Subcutaneous abdominal adipose tissue (tissue), 5 donors: ENCODE measurements around the gene PARD3B.

Experiments used
- H3K27ac ChIP-seq: one replicate; pipeline ENCODE4 v1.7.0; 2013; ENCODE audit warnings: low read depth, mild to moderate bottlenecking, inconsistent platforms, low read length, moderate library complexity
- H3K27me3 ChIP-seq, 5 donors: one replicate each; pipeline ENCODE4 v1.7.0; 2013; ENCODE audit warnings: low read length in 5 of 5, inconsistent platforms in 1 of 5; ENCODE audit not compliant: control insufficient read depth in 5 of 5, insufficient read depth in 4 of 5
- H3K36me3 ChIP-seq, 5 donors: one replicate each; pipeline ENCODE4 v1.7.0; 2013; ENCODE audit warnings: low read length in 5 of 5; ENCODE audit not compliant: control insufficient read depth in 5 of 5, insufficient read depth in 5 of 5
- H3K4me1 ChIP-seq, 5 donors: one replicate each; pipeline ENCODE4 v1.7.0; 2013; ENCODE audit warnings: low read length in 5 of 5, mild to moderate bottlenecking in 3 of 5, moderate library complexity in 1 of 5; ENCODE audit not compliant: control insufficient read depth in 5 of 5, insufficient read depth in 5 of 5
- H3K4me3 ChIP-seq, 5 donors: one replicate each; pipeline ENCODE4 v1.7.0; 2013; ENCODE audit warnings: low read length in 5 of 5, low read depth in 1 of 5
- H3K9ac ChIP-seq, 5 donors: one replicate each; pipeline ENCODE4 v1.7.0; 2013; ENCODE audit warnings: low read length in 5 of 5, mild to moderate bottlenecking in 4 of 5, moderate library complexity in 3 of 5
- H3K9me3 ChIP-seq, 5 donors: one replicate each; pipeline ENCODE4 v1.7.0; 2013; ENCODE audit warnings: low read length in 5 of 5; ENCODE audit not compliant: control insufficient read depth in 5 of 5
- donor health status: healthy.
- donor health status: healthy.
- donor health status: healthy.
- donor health status: healthy.
- donor health status: healthy.

Gene PARD3B

GRCh38 chr2:204510709-204511420 is 34.4 kb upstream of the PARD3B start:
- H3K9ac ChIP-seq: no peak overlapping the region
- no peak overlapping the region for H3K4me3 ChIP-seq
- H3K27me3 ChIP-seq: no peaks in the 10 kb centered on the region
- no peak overlapping the region for H3K27ac ChIP-seq
- peaks cover 0 to 4% (median 0%) of the 10 kb centered on the region in 5 donors for H3K4me1 ChIP-seq
- no peaks in the 10 kb centered on the region for H3K9me3 ChIP-seq
- H3K36me3 ChIP-seq: no peaks in the 10 kb centered on the region

GRCh38 chr2:204514439-204514838 is 30.8 kb upstream of the PARD3B start:
- Histone ChIP-seq H3K27ac (no peak overlapping the region), H3K9ac (no peak overlapping the region), H3K27me3 (no peaks in the 10 kb centered on the region)

GRCh38 chr2:204515416-204515815 is 29.9 kb upstream of the PARD3B start:
- Histone ChIP-seq H3K36me3 (no peaks in the 10 kb centered on the region), H3K4me1 (peaks cover 0 to 3% (median 0%) of the 10 kb centered on the region in 5 donors), H3K9me3 (no peaks in the 10 kb centered on the region), H3K9ac (no peak overlapping the region), H3K27me3 (no peaks in the 10 kb centered on the region), H3K27ac (no peak overlapping the region), H3K4me3 (no peak overlapping the region)

More at GRCh38 chr2:204514439-204514838, 30.8 kb upstream of the PARD3B start:
- Histone ChIP-seq H3K9me3 (no peaks in the 10 kb centered on the region), H3K36me3 (no peaks in the 10 kb centered on the region), H3K4me1 (no peaks in the 10 kb centered on the region), H3K4me3 (no peak overlapping the region)

GRCh38 chr2:204517154-204517553 is 28.1 kb upstream of the PARD3B start:
- H3K4me1 ChIP-seq: peaks cover 0 to 3% (median 0%) of the 10 kb centered on the region in 5 donors
- H3K9ac ChIP-seq: no peak overlapping the region
- H3K27me3 ChIP-seq: no peaks in the 10 kb centered on the region
- no peaks in the 10 kb centered on the region for H3K9me3 ChIP-seq
- H3K36me3 ChIP-seq: no peaks in the 10 kb centered on the region
- H3K27ac ChIP-seq: no peak overlapping the region
- H3K4me3 ChIP-seq: no peak overlapping the region

- H3K4me1 ChIP-seq: no peaks in the 10 kb centered on the region
- no peaks in the 10 kb centered on the region for H3K9me3 ChIP-seq
- no peak overlapping the region for H3K27ac ChIP-seq
- H3K36me3 ChIP-seq: no peaks in the 10 kb centered on the region
- no peaks in the 10 kb centered on the region for H3K27me3 ChIP-seq
- no peak overlapping the region for H3K4me3 ChIP-seq
- H3K9ac ChIP-seq: no peak overlapping the region
Observed at GRCh38 chr2:204529795-204530463, 15.3 kb upstream of the PARD3B start.

- no peaks in the 10 kb centered on the region for H3K4me1 ChIP-seq
Observed at GRCh38 chr2:204530464-204530805, 14.8 kb upstream of the PARD3B start.

GRCh38 chr2:204533629-204534370 is 11.5 kb upstream of the PARD3B start:
- H3K27ac ChIP-seq: no peak overlapping the region
- no peaks in the 10 kb centered on the region for H3K4me1 ChIP-seq
- no peaks in the 10 kb centered on the region for H3K9me3 ChIP-seq
- H3K27me3 ChIP-seq: peaks cover 0 to 4% (median 0%) of the 10 kb centered on the region in 5 donors
- no peaks in the 10 kb centered on the region for H3K36me3 ChIP-seq
- H3K9ac ChIP-seq: no peak overlapping the region
- no peak overlapping the region for H3K4me3 ChIP-seq

More at GRCh38 chr2:204530464-204530805, 14.8 kb upstream of the PARD3B start:
- Histone ChIP-seq H3K27me3 (no peaks in the 10 kb centered on the region), H3K9me3 (no peaks in the 10 kb centered on the region), H3K27ac (no peak overlapping the region), H3K9ac (no peak overlapping the region), H3K4me3 (no peak overlapping the region), H3K36me3 (no peaks in the 10 kb centered on the region)

GRCh38 chr2:204535356-204535755 is 9.9 kb upstream of the PARD3B start:
- no peaks in the 10 kb centered on the region for H3K4me1 ChIP-seq
- no peaks in the 10 kb centered on the region for H3K36me3 ChIP-seq
- H3K27ac ChIP-seq: no peak overlapping the region
- no peaks in the 10 kb centered on the region for H3K9me3 ChIP-seq
- peaks cover 0 to 4% (median 0%) of the 10 kb centered on the region in 5 donors for H3K27me3 ChIP-seq
- H3K4me3 ChIP-seq: no peak overlapping the region
- no peak overlapping the region for H3K9ac ChIP-seq

- Histone ChIP-seq H3K9ac (no peak overlapping the region), H3K9me3 (no peaks in the 10 kb centered on the region), H3K36me3 (no peaks in the 10 kb centered on the region), H3K4me1 (no peaks in the 10 kb centered on the region), H3K4me3 (no peak overlapping the region), H3K27ac (no peak overlapping the region), H3K27me3 (peaks cover 0 to 4% (median 0%) of the 10 kb centered on the region in 5 donors)
Observed at GRCh38 chr2:204535764-204536163, 9.5 kb upstream of the PARD3B start.
